Measurements from ENCODE around the gene ACP1. TPM values are rescaled to one million over a fixed set of nuclear protein-coding genes. Genes with fewer than 3 reads are reported as not detected.

The ACP1 gene
- total RNA-seq, 1 donor from 2014 or later = 133 TPM

- H3K4me3 Mint-ChIP-seq = no peak overlapping the region
- H3K9me3 Mint-ChIP-seq = peaks cover 1% of the 10 kb centered on the region
- H3K36me3 Mint-ChIP-seq (ENCODE audit: low read depth) = peaks cover 4% of the 10 kb centered on the region
- no peaks in the 10 kb centered on the region for H3K27me3 Mint-ChIP-seq (ENCODE audit: low read depth)
- no peak for TF ChIP-seq CTCF (conservative IDR thresholded peaks at IDR 0.05)
- H3K27ac Mint-ChIP-seq (ENCODE audit: unreplicated experiment) = peak overlapping the region; percentile 50
- H3K4me1 Mint-ChIP-seq = peaks cover 63% of the 10 kb centered on the region
- DNase-seq (ENCODE audit: low read depth, low spot score) = no peak
Measured at GRCh38 chr2:319059-319600, 54.4 kb downstream of the ACP1 start.

GRCh38 chr2:320561-320960, 55.8 kb downstream of the ACP1 start:
- Mint-ChIP-seq H3K27ac (ENCODE audit: unreplicated experiment) (no peak overlapping the region), H3K36me3 (ENCODE audit: low read depth) (peaks cover 4% of the 10 kb centered on the region), H3K9me3 (peaks cover 5% of the 10 kb centered on the region), H3K4me3 (no peak overlapping the region), H3K4me1 (peaks cover 50% of the 10 kb centered on the region), H3K27me3 (ENCODE audit: low read depth) (no peaks in the 10 kb centered on the region)
- no peak for DNase-seq (ENCODE audit: low read depth, low spot score)
- no peak for TF ChIP-seq CTCF (conservative IDR thresholded peaks at IDR 0.05)

GRCh38 chr2:322326-322725, 57.6 kb downstream of the ACP1 start:
- no peak for DNase-seq (ENCODE audit: low read depth, low spot score)
- peaks cover 17% of the 10 kb centered on the region for H3K9me3 Mint-ChIP-seq
- peaks cover 33% of the 10 kb centered on the region for H3K4me1 Mint-ChIP-seq
- H3K27ac Mint-ChIP-seq (ENCODE audit: unreplicated experiment) = no peak overlapping the region
- peaks cover 8% of the 10 kb centered on the region for H3K36me3 Mint-ChIP-seq (ENCODE audit: low read depth)
- no peaks in the 10 kb centered on the region for H3K27me3 Mint-ChIP-seq (ENCODE audit: low read depth)
- no peak for TF ChIP-seq CTCF (conservative IDR thresholded peaks at IDR 0.05)
- no peak overlapping the region for H3K4me3 Mint-ChIP-seq

GRCh38 chr2:323035-323434, 58.3 kb downstream of the ACP1 start:
- peaks cover 26% of the 10 kb centered on the region for H3K4me1 Mint-ChIP-seq
- TF ChIP-seq CTCF (conservative IDR thresholded peaks at IDR 0.05) = no peak
- DNase-seq (ENCODE audit: low read depth, low spot score) = no peak
- H3K9me3 Mint-ChIP-seq = peaks cover 20% of the 10 kb centered on the region
- H3K27me3 Mint-ChIP-seq (ENCODE audit: low read depth) = no peaks in the 10 kb centered on the region
- peaks cover 9% of the 10 kb centered on the region for H3K36me3 Mint-ChIP-seq (ENCODE audit: low read depth)
- no peak overlapping the region for H3K27ac Mint-ChIP-seq (ENCODE audit: unreplicated experiment)
- no peak overlapping the region for H3K4me3 Mint-ChIP-seq

Other genes starting within 250 kb of the ACP1 start
- gene FAM110C, start 218.4 kb upstream of the ACP1 start, total RNA-seq = 0.07 and 0.09 TPM in 2 replicates
- gene SH3YL1, start 915 bp upstream of the ACP1 start, total RNA-seq = 30.8 and 31.8 TPM in 2 replicates
- gene ALKAL2, start 23.1 kb downstream of the ACP1 start, total RNA-seq = 0.63 and 0.82 TPM in 2 replicates

All from neural crest cell (in vitro differentiated cells).